Peyer's patch (tissue), 4 donors: Measurements from ENCODE around the gene PXMP4. TPM values are rescaled to one million over a fixed set of nuclear protein-coding genes. Genes with fewer than 3 reads are reported as not detected.
A peak's percentile ranks its signal among the peaks of the same experiment; 100 is the strongest.

ENCODE experiments used
- DNase-seq, 3 donors: peaks; one replicate each; pipeline ENCODE4 v3.0.0-alpha.2; 2017 to 2019
- H3K27ac ChIP-seq, 4 donors: fragments of 200-600 bp; sonication (generic); one replicate each; pipeline ENCODE4 v1.5.1; 2016 to 2019
- H3K27me3 ChIP-seq, 2 donors: fragments of 200-600 bp; sonication (generic); one replicate each; pipeline ENCODE4 v1.5.1; 2019
- H3K36me3 ChIP-seq, 3 donors: fragments of 200-600 bp; sonication (generic); one replicate each; pipeline ENCODE4 v1.5.1; 2016 to 2019
- H3K4me1 ChIP-seq, 4 donors: fragments of 200-600 bp; sonication (generic); one replicate each; pipeline ENCODE4 v1.5.1; 2016 to 2019
- H3K4me3 ChIP-seq, 4 donors: fragments of 200-600 bp; sonication (generic); 1 replicate in 3 of 4; 2 replicates in 1 of 4; pipeline ENCODE4 v1.5.1; 2016 to 2019; ENCODE audit warnings: mild to moderate bottlenecking in 1 of 4
- H3K9me3 ChIP-seq, 4 donors: fragments of 200-600 bp; sonication (generic); one replicate each; pipeline ENCODE4 v1.5.1; 2016 to 2019; ENCODE audit warnings: mild to moderate bottlenecking in 1 of 4
- CTCF ChIP-seq, 6 experiments: fragments of 450-650 bp in 4 of 6; fragments of 200-600 bp in 2 of 6; sonication (generic) in 1 of 6; IDR thresholded peaks; one replicate each; pipeline ENCODE4 v1.5.1; 2017 to 2019; ENCODE audit warnings: antibody characterized with exemption in 6 of 6, mild to moderate bottlenecking in 3 of 6, moderate library complexity in 1 of 6
- POLR2A ChIP-seq, 2 donors: fragments of 450-650 bp; IDR thresholded peaks; one replicate each; pipeline ENCODE4 v1.5.1; 2017; ENCODE audit warnings: antibody characterized with exemption in 2 of 2, mild to moderate bottlenecking in 2 of 2, moderate library complexity in 2 of 2
- total RNA-seq, 4 donors: library from RNA; depleted of rRNA; stranded (reverse); fragments of >200 nt; gene quantifications; one replicate each; pipeline ENCODE4 v1.1.0, GENCODE V29; 2016

Gene PXMP4
- total RNA-seq, 4 donors from 2014 or later = 0.83 to 15.3 (median 8.1) TPM

GRCh38 chr20:33664762-33665144 is 55.4 kb downstream of the PXMP4 start:
- TF ChIP-seq CTCF (IDR thresholded peaks at IDR 0.05) = no peak
- TF ChIP-seq POLR2A (IDR thresholded peaks at IDR 0.05) = no peak
- peaks cover 0 to 40% (median 10%) of the 10 kb centered on the region in 4 donors for H3K4me1 ChIP-seq
- no peak overlapping the region for H3K4me3 ChIP-seq

GRCh38 chr20:33664085-33664761 is 55.9 kb downstream of the PXMP4 start:
- Histone ChIP-seq H3K36me3 (peaks cover 0 to 20% (median 0%) of the 10 kb centered on the region in 3 donors), H3K9me3 (no peaks in the 10 kb centered on the region), H3K4me1 (peaks cover 0 to 40% (median 10%) of the 10 kb centered on the region in 4 donors), H3K27me3 (no peaks in the 10 kb centered on the region), H3K4me3 (peak overlapping the region; percentile 61 to 78 (median 72)), H3K27ac (peak overlapping the region; percentile 86 to 93 (median 91))
- no peak for DNase-seq
- TF ChIP-seq POLR2A (IDR thresholded peaks at IDR 0.05) (no peak), CTCF (IDR thresholded peaks at IDR 0.05) (no peak)

More at GRCh38 chr20:33664762-33665144, 55.4 kb downstream of the PXMP4 start:
- peak overlapping the region in 2 of 4 donors; percentile 90 to 93 for H3K27ac ChIP-seq
- no peaks in the 10 kb centered on the region for H3K27me3 ChIP-seq
- no peak for DNase-seq
- no peaks in the 10 kb centered on the region for H3K9me3 ChIP-seq
- peaks cover 0 to 15% (median 0%) of the 10 kb centered on the region in 3 donors for H3K36me3 ChIP-seq

- Histone ChIP-seq H3K4me1 (peaks cover 0 to 38% (median 10%) of the 10 kb centered on the region in 4 donors), H3K9me3 (no peaks in the 10 kb centered on the region), H3K27me3 (no peaks in the 10 kb centered on the region), H3K27ac (peak overlapping the region; percentile 86 to 93 (median 91)), H3K36me3 (peaks cover 0 to 24% (median 0%) of the 10 kb centered on the region in 3 donors), H3K4me3 (peak overlapping the region; percentile 61 to 78 (median 72))
- TF ChIP-seq CTCF (IDR thresholded peaks at IDR 0.05) (peak in 2 of 6 experiments; percentile 8 to 25), POLR2A (IDR thresholded peaks at IDR 0.05) (peak; percentile 78 to 80)
- DNase-seq = peak; percentile 84 to 94 (median 91)
Measured at GRCh38 chr20:33663161-33664084, 56.7 kb downstream of the PXMP4 start.

- H3K27me3 ChIP-seq = no peaks in the 10 kb centered on the region
- peak within 1 kb of the TSS; percentile 86 to 93 (median 91) for H3K27ac ChIP-seq
- no peak for DNase-seq
- H3K36me3 ChIP-seq = peaks cover 0 to 36% (median 0%) of the 10 kb centered on the region in 3 donors
- peak within 1 kb of the TSS; percentile 61 to 78 (median 72) for H3K4me3 ChIP-seq
- peaks cover 0 to 27% (median 8%) of the 10 kb centered on the region in 4 donors for H3K4me1 ChIP-seq
- no peaks in the 10 kb centered on the region for H3K9me3 ChIP-seq
- TF ChIP-seq POLR2A (IDR thresholded peaks at IDR 0.05) = no peak
- TF ChIP-seq CTCF (IDR thresholded peaks at IDR 0.05) = no peak
Measured at GRCh38 chr20:33662172-33662571, 57.9 kb downstream of the PXMP4 start, which contains the start of gene C20orf144. Gene C20orf144, plus strand, starts transcription at chr20:33662327. Its CDS starts 19 bp downstream, at chr20:33662346.

- Histone ChIP-seq H3K4me1 (peaks cover 0 to 19% (median 4%) of the 10 kb centered on the region in 4 donors), H3K36me3 (peaks cover 0 to 43% (median 0%) of the 10 kb centered on the region in 3 donors), H3K4me3 (no peak overlapping the region), H3K27me3 (no peaks in the 10 kb centered on the region), H3K9me3 (no peaks in the 10 kb centered on the region), H3K27ac (no peak overlapping the region)
- no peak for DNase-seq
- TF ChIP-seq POLR2A (IDR thresholded peaks at IDR 0.05) (no peak), CTCF (IDR thresholded peaks at IDR 0.05) (no peak)
Measured at GRCh38 chr20:33660685-33661058, 59.4 kb downstream of the PXMP4 start.
